ENCODE data around the gene ACY1.

- TF ChIP-seq CTCF (IDR thresholded peaks at IDR 0.05; ENCODE audit: low read length) (no peak), EZH2 (optimal IDR thresholded peaks at IDR 0.05; ENCODE audit: low read depth, low read length) (no peak)
Measured at GRCh38 chr3:51999846-52000245, 16.5 kb downstream of the ACY1 start.

Measured in MM.1S (cell line).